Nephron (organoid): Measurements from ENCODE around the gene ASTN2.
"Not testable (repeated sequence)": the region's sequence is repeated elsewhere in the genome, so short reads cannot be mapped to it uniquely, and the experiment has no call there.

ENCODE experiments used
- H3K27ac Mint-ChIP-seq, 3 experiments: 2 replicates each; pipeline ENCODE4 v1.8.0; 2020; ENCODE audit warnings: mixed read lengths in 3 of 3, mild to moderate bottlenecking in 2 of 3, moderate library complexity in 1 of 3
- H3K27me3 Mint-ChIP-seq: 2 replicates; pipeline ENCODE4 v1.8.0; 2021; ENCODE audit warnings: low read depth, mild to moderate bottlenecking, moderate library complexity, mixed read lengths
- H3K36me3 Mint-ChIP-seq: 2 replicates; pipeline ENCODE4 v1.8.0; 2020; ENCODE audit warnings: low read depth, mixed read lengths
- H3K4me1 Mint-ChIP-seq: 2 replicates; pipeline ENCODE4 v1.8.0; 2020; ENCODE audit warnings: mixed read lengths
- H3K4me3 Mint-ChIP-seq, 3 experiments: 2 replicates each; pipeline ENCODE4 v1.8.0; 2020; ENCODE audit warnings: mild to moderate bottlenecking in 3 of 3, mixed read lengths in 3 of 3, moderate library complexity in 2 of 3
- H3K9me3 Mint-ChIP-seq: 2 replicates; pipeline ENCODE4 v1.8.0; 2020; ENCODE audit warnings: mixed read lengths
- TF ChIP-seq, protein P1 (sequence below), 3 experiments: fragments of 200-600 bp; sonication (generic); IDR thresholded peaks; one replicate each; pipeline ENCODE4 v1.5.0; 2021; ENCODE audit warnings: antibody characterized with exemption in 3 of 3; ENCODE audit not compliant: unreplicated experiment in 3 of 3

The ASTN2 gene

DNA sequence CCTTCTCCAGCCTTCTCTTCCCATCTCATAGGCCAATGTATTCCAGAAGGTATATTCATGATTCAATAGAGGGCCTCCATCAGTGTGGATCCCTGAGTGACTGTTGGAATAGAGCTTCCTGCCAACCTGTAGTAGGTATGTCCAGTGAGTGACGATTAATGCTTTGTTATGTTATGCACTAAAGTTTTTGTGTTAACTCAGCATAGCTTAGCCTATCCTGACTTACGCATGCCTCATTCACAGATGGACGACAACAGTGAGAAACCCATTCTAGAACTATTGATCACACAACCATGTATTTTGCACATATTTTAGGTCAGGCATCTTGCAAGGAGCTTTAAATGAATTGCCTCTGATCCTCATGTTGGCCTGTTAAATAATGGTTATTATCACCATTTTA lies 953.2 kb downstream of the ASTN2 start:
- Mint-ChIP-seq H3K27me3 (peaks cover 4% of the 10 kb centered on the region), H3K4me3 (no peak overlapping the region), H3K9me3 (peaks cover 12% of the 10 kb centered on the region), H3K27ac (no peak overlapping the region), H3K36me3 (peaks cover 9% of the 10 kb centered on the region), H3K4me1 (no peaks in the 10 kb centered on the region)
- TF ChIP-seq, protein P1, sequence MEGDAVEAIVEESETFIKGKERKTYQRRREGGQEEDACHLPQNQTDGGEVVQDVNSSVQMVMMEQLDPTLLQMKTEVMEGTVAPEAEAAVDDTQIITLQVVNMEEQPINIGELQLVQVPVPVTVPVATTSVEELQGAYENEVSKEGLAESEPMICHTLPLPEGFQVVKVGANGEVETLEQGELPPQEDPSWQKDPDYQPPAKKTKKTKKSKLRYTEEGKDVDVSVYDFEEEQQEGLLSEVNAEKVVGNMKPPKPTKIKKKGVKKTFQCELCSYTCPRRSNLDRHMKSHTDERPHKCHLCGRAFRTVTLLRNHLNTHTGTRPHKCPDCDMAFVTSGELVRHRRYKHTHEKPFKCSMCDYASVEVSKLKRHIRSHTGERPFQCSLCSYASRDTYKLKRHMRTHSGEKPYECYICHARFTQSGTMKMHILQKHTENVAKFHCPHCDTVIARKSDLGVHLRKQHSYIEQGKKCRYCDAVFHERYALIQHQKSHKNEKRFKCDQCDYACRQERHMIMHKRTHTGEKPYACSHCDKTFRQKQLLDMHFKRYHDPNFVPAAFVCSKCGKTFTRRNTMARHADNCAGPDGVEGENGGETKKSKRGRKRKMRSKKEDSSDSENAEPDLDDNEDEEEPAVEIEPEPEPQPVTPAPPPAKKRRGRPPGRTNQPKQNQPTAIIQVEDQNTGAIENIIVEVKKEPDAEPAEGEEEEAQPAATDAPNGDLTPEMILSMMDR (IDR thresholded peaks at IDR 0.05; ENCODE audit: unreplicated experiment in 3 of 3): no peak

- peaks cover 4% of the 10 kb centered on the region for H3K27me3 Mint-ChIP-seq
- TF ChIP-seq, protein P1 (IDR thresholded peaks at IDR 0.05; ENCODE audit: unreplicated experiment in 3 of 3): no peak
- peaks cover 17% of the 10 kb centered on the region for H3K36me3 Mint-ChIP-seq
- no peak overlapping the region for H3K27ac Mint-ChIP-seq
- H3K4me1 Mint-ChIP-seq: no peaks in the 10 kb centered on the region
- H3K4me3 Mint-ChIP-seq: no peak overlapping the region
- peaks cover 21% of the 10 kb centered on the region for H3K9me3 Mint-ChIP-seq
These were observed 954.8 kb downstream of the ASTN2 start for GRCh38 chr9:116460026-116460425.

GRCh38 chr9:116459576-116459975 lies 955.3 kb downstream of the ASTN2 start:
- Mint-ChIP-seq H3K9me3 (peaks cover 22% of the 10 kb centered on the region), H3K36me3 (peaks cover 17% of the 10 kb centered on the region), H3K4me1 (no peaks in the 10 kb centered on the region), H3K27ac (no peak overlapping the region), H3K4me3 (no peak overlapping the region), H3K27me3 (peaks cover 4% of the 10 kb centered on the region)
- TF ChIP-seq, protein P1 (IDR thresholded peaks at IDR 0.05; ENCODE audit: unreplicated experiment in 3 of 3): no peak

DNA sequence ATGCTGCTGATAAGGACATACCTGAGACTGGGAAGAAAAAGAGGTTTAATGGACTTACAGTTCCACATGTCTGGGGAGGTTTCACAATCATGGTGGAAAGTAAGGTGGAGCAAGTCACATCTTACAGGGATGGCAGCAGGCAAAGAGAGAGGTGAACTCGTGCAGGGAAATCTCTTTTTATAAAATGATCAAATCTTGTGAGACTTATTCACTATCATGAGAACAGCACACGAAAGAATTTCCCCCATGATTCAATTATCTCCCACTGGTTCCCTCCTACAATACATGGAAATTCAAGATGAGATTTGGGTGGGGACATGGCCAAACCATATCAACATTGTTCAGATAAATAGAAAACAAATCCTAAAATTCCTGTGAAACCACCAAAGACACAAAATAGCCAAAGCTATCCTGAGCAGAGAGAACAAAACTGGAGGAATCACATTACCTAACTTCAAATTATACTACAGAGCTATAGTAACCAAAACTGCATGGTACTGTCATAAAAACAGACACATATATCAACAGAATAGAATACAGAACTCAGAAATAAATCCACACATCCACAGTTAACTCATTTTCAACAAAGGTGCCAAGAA lies 958.3 kb downstream of the ASTN2 start:
- Mint-ChIP-seq H3K27me3 (no peaks in the 10 kb centered on the region), H3K9me3 (peaks cover 23% of the 10 kb centered on the region), H3K27ac (no peak overlapping the region), H3K36me3 (peaks cover 17% of the 10 kb centered on the region), H3K4me3 (no peak overlapping the region), H3K4me1 (peaks cover 5% of the 10 kb centered on the region)
- TF ChIP-seq, protein P1 (IDR thresholded peaks at IDR 0.05; ENCODE audit: unreplicated experiment in 3 of 3): no peak

- Mint-ChIP-seq H3K9me3 (peaks cover 23% of the 10 kb centered on the region), H3K36me3 (peaks cover 17% of the 10 kb centered on the region)
These were observed 960.3 kb downstream of the ASTN2 start for GRCh38 chr9:116454539-116454938.

DNA sequence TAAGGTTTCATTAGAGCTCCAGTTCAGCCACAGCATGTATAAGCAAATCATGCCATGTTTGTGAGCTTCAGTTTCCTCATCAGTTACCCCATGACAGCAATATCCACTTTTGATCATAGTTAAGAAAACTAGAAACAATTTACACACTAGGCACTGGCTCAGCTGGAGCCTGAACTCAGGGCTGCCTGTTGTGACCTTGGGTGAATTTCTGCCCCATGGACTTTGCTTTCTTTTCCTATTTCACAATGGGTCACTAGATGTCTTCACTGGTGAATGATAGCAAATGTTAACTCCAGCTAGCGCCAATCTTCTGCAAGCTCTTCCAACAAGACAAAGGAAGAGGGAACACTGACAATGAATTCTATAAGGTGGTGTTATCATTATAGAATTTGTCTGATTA lies 961.1 kb downstream of the ASTN2 start:
- Mint-ChIP-seq H3K27ac (no peak overlapping the region), H3K4me1 (peaks cover 21% of the 10 kb centered on the region), H3K4me3 (no peak overlapping the region), H3K36me3 (peaks cover 17% of the 10 kb centered on the region), H3K9me3 (peaks cover 23% of the 10 kb centered on the region), H3K27me3 (no peaks in the 10 kb centered on the region)
- TF ChIP-seq, protein P1 (IDR thresholded peaks at IDR 0.05; ENCODE audit: unreplicated experiment in 3 of 3): no peak

More at GRCh38 chr9:116454539-116454938, 960.3 kb downstream of the ASTN2 start:
- H3K27me3 Mint-ChIP-seq, H3K27ac Mint-ChIP-seq, H3K4me3 Mint-ChIP-seq: not testable (repeated sequence)
- peaks cover 19% of the 10 kb centered on the region for H3K4me1 Mint-ChIP-seq
